GM23248 (cell line): ENCODE measurements around the gene FAM50B. TPM values are rescaled to one million over a fixed set of nuclear protein-coding genes. Genes with fewer than 3 reads are reported as not detected.

Source experiments
- DNase-seq: peaks from one replicate; pipeline ENCODE4 v3.0.0-alpha.2; 2015
- H2AFZ ChIP-seq: fragments of 200-600 bp; sonication (generic); 2 replicates; pipeline ENCODE4 v1.6.1; 2016; ENCODE audit warnings: antibody characterized with exemption
- H3F3A ChIP-seq: fragments of 200-600 bp; sonication (generic); 2 replicates; pipeline ENCODE4 v1.6.1; 2016; ENCODE audit warnings: mild to moderate bottlenecking, antibody characterized with exemption, mixed run types; ENCODE audit not compliant: insufficient read depth
- H3K27ac ChIP-seq: fragments of 200-600 bp; sonication (generic); 2 replicates; pipeline ENCODE4 v1.5.1; 2016; ENCODE audit warnings: mild to moderate bottlenecking
- H3K27me3 ChIP-seq: fragments of 200-600 bp; sonication (generic); replicated peaks from 2 replicates; pipeline ENCODE4 v1.6.1; 2016; ENCODE audit warnings: mild to moderate bottlenecking; ENCODE audit not compliant: insufficient read depth
- H3K36me3 ChIP-seq: fragments of 200-600 bp; sonication (generic); 2 replicates; pipeline ENCODE4 v1.6.1; 2016; ENCODE audit warnings: low read depth, mild to moderate bottlenecking
- H3K4me1 ChIP-seq: fragments of 200-600 bp; sonication (generic); 2 replicates; pipeline ENCODE4 v1.6.1; 2016; ENCODE audit warnings: mild to moderate bottlenecking; ENCODE audit not compliant: insufficient read depth
- H3K4me2 ChIP-seq: fragments of 200-600 bp; sonication (generic); one replicate; pipeline ENCODE4 v1.6.1; 2016; ENCODE audit warnings: mild to moderate bottlenecking; ENCODE audit not compliant: unreplicated experiment
- H3K4me3 ChIP-seq: fragments of 200-600 bp; sonication (generic); 2 replicates; pipeline ENCODE4 v1.5.1; 2016; ENCODE audit warnings: mild to moderate bottlenecking
- H3K79me2 ChIP-seq: fragments of 200-600 bp; sonication (generic); 2 replicates; pipeline ENCODE4 v1.6.1; 2016; ENCODE audit warnings: mild to moderate bottlenecking; ENCODE audit not compliant: insufficient read depth
- H3K9ac ChIP-seq: fragments of 200-600 bp; sonication (generic); 2 replicates; pipeline ENCODE4 v1.6.1; 2016; ENCODE audit warnings: mild to moderate bottlenecking
- H3K9me2 ChIP-seq: fragments of 200-600 bp; sonication (generic); 2 replicates; pipeline ENCODE4 v1.6.1; 2016; ENCODE audit warnings: mixed run types, mild to moderate bottlenecking, moderate library complexity; ENCODE audit not compliant: insufficient read depth
- H3K9me3 ChIP-seq: fragments of 200-600 bp; sonication (generic); one replicate; pipeline ENCODE4 v1.6.1; 2017; ENCODE audit warnings: low read depth
- H4K20me1 ChIP-seq: fragments of 200-600 bp; sonication (generic); 2 replicates; pipeline ENCODE4 v1.6.0; 2016; ENCODE audit not compliant: insufficient read depth
- EZH2 ChIP-seq: fragments of 200-600 bp; sonication (generic); IDR thresholded peaks from 2 replicates; pipeline ENCODE4 v1.6.1; 2018; ENCODE audit warnings: antibody characterized with exemption, mild to moderate bottlenecking; ENCODE audit not compliant: insufficient read depth, poor library complexity, severe bottlenecking
- EZH2phosphoT487 ChIP-seq: fragments of 200-600 bp; sonication (generic); IDR thresholded peaks from 2 replicates; pipeline ENCODE4 v1.6.1; 2018; ENCODE audit warnings: antibody characterized with exemption, moderate library complexity, mild to moderate bottlenecking, low read depth; ENCODE audit not compliant: insufficient read depth
- WGBS, 2 experiments: methylation state at CpG; one replicate each; pipeline ENCODE4 v1.1.6; 2015 to 2017; ENCODE audit warnings: low lambda C conversion rate in 2 of 2, low coverage in 1 of 2; ENCODE audit errors: missing lambda C conversion rate in 2 of 2; 5-methylcytosine and 5-hydroxymethylcytosine counted together
- in situ Hi-C: fragments of 300-500 bp; cut with MboI; formaldehyde crosslinking; loops from 2 replicates; pipeline ENCODE4 v1.15.0; 2020
- polyA plus RNA-seq: library from polyadenylated mRNA; unstranded; fragments of >200 nt; fragmentation: Nextera tagmentation; extraction: Ambion mirVana; gene quantifications from 2 replicates; pipeline ENCODE4 v1.2.1, GENCODE V29; 2016
- total RNA-seq: library from RNA; depleted of rRNA; stranded (reverse); fragments of >200 nt; shearing (Covaris generic); gene quantifications from 2 replicates; pipeline ENCODE4 v1.2.3, GENCODE V29; 2014

The FAM50B gene
- total and polyA plus RNA-seq, 2 experiments from 2014 or later, result 7.6 to 12.1 TPM

DNA sequence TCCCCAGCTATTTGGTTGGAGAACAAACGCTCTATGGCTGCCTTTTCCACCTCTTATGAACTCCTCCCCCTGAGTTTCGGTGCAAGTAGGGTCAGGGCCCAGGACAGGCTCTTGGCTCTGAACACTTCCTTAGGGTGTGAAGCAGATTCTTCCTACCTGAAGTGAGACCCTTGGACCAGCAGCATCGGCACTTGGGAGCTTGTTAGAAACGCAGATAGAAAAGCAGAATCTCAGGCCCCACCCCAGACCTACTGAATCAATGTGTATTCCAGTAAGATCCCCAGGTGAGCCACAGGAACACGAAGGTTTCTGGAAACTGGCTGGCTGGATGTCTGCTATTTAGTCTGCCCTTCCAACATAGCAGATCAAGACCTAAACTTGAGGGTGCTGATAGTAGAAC lies 3.2 kb downstream of the FAM50B start:
- no peaks in the 10 kb centered on the region for H3K9me3 ChIP-seq
- WGBS, 2 experiments, result 72 to 77% methylated on average over 5 of the region's 5 CpGs
- H3K9me2 ChIP-seq, result no peaks in the 10 kb centered on the region
- in situ Hi-C loops, result no loop called here
- no peaks in the 10 kb centered on the region for H4K20me1 ChIP-seq
- H3K79me2 ChIP-seq, result peaks cover 11% of the 10 kb centered on the region
- H3K4me3 ChIP-seq, result no peak overlapping the region
- no peaks in the 10 kb centered on the region for H3K4me1 ChIP-seq
- H3K36me3 ChIP-seq, result no peaks in the 10 kb centered on the region
- no peak for TF ChIP-seq EZH2phosphoT487
- H3K4me2 ChIP-seq, result no peak overlapping the region
- no peak overlapping the region for H2AFZ ChIP-seq
- no peaks in the 10 kb centered on the region for H3F3A ChIP-seq
- DNase-seq, result no peak
- H3K9ac ChIP-seq, result no peak overlapping the region
- no peak overlapping the region for H3K27ac ChIP-seq
- no peaks in the 10 kb centered on the region for H3K27me3 ChIP-seq

DNA sequence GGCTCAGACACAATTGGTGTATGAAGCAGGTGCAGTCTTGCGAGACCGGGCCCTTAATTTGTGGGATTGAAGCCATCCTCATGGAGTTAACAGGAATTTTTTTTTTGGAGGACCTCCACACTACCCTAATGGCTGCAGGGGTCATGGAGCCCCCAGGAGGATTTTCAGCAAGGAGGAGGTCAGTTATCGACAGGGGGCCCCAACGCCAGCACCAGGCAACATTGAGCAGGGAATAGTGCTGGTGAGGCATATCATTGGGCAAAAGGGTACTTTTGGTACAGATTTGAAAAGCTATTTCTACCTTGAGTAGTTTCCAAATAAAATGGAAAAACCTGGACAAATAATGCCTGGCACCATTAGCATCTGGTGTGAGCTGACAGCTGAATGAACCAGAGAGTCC lies 6.7 kb downstream of the FAM50B start:
- Histone ChIP-seq H3K79me2 (peaks cover 5% of the 10 kb centered on the region), H2AFZ (no peak overlapping the region), H4K20me1 (no peaks in the 10 kb centered on the region), H3K4me3 (no peak overlapping the region), H3K36me3 (no peaks in the 10 kb centered on the region), H3K4me1 (no peaks in the 10 kb centered on the region), H3K27me3 (no peaks in the 10 kb centered on the region), H3K9me2 (no peaks in the 10 kb centered on the region), H3F3A (no peaks in the 10 kb centered on the region), H3K9ac (no peak overlapping the region), H3K4me2 (no peak overlapping the region), H3K27ac (no peak overlapping the region), H3K9me3 (no peaks in the 10 kb centered on the region)
- no peak for DNase-seq
- 95% methylated on average over 4 of the region's 4 CpGs for WGBS, 2 experiments
- TF ChIP-seq EZH2 (no peak), EZH2phosphoT487 (no peak)
- in situ Hi-C loops, result no loop called here

DNA sequence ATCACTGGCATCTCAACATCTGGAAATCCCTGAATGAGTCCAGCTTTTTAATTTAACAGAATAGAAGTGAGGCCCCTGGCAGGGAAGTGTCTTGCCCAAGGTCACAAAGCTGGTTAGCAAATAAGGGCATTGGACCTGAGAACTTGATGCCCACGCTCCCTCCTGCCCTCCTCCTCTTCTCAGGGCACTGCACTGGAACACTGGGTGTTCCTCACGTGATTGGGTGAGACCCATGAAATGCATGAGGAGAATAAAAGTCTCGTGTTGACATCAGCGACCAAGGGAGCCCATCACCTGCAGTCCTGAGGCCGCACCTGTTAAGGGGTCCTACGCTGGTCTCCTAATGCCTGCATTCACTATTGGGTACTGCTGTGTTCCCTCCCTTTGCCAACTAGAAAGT lies 7.4 kb downstream of the FAM50B start:
- Histone ChIP-seq H3K9ac (no peak overlapping the region), H3K9me3 (no peaks in the 10 kb centered on the region), H2AFZ (no peak overlapping the region), H3K4me2 (no peak overlapping the region), H3K79me2 (no peaks in the 10 kb centered on the region), H3K27ac (no peak overlapping the region), H3F3A (no peaks in the 10 kb centered on the region), H4K20me1 (no peaks in the 10 kb centered on the region), H3K4me1 (no peaks in the 10 kb centered on the region), H3K9me2 (no peaks in the 10 kb centered on the region), H3K4me3 (no peak overlapping the region), H3K27me3 (no peaks in the 10 kb centered on the region), H3K36me3 (no peaks in the 10 kb centered on the region)
- TF ChIP-seq EZH2 (no peak), EZH2phosphoT487 (no peak)
- WGBS, 2 experiments, result 76 to 82% methylated on average over 6 of the region's 6 CpGs
- in situ Hi-C loops, result no loop called here
- DNase-seq, result no peak

DNA sequence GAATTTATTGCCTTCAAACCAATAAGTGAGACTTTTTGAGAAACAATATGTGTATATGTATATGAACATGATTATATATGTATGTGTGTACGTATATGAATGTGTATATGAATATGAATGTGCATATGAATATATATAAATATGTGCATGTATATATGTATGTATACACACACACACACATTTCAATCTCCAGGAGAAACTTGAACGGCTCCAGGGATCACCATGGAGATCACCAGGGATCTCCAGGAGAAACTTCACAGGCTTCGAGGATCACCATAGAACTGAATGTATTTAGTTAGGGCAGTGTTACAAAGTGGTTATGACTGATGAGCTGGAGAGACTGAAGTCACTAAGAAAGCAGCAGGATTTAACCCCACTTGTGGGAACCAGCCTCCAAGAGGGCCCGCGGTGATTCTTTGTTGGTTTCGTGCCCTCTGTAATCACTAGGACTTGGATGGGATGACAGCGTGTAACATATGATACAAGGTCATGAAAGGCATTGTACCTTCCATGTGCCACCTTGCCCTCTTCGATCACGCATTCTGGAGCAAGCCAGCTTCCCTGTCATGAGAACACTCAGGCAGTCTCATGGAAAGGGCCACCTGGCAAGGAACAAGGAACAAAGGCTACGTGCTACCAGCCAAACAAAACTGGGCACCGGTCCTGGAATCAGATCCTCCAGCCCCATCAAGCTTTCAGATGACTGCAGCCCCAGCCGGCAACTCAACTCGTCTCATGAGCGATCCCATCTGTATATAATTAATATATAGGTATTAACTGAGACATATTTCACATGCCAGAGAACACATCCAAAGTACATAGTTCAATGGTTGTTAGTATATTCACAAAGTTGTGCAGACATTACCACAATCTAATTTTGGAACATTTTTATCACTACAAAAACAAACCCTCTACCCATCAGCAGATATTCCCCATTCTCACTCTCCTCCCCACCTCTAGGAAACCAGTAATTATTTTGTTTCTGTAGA lies 8.6 kb downstream of the FAM50B start:
- Histone ChIP-seq H3K4me3 (no peak overlapping the region), H3K4me1 (no peaks in the 10 kb centered on the region), H3K9me2 (no peaks in the 10 kb centered on the region), H4K20me1 (no peaks in the 10 kb centered on the region), H3K27me3 (no peaks in the 10 kb centered on the region), H3K36me3 (no peaks in the 10 kb centered on the region), H3K79me2 (no peaks in the 10 kb centered on the region), H3K27ac (no peak overlapping the region), H3K4me2 (no peak overlapping the region), H3K9me3 (no peaks in the 10 kb centered on the region), H3F3A (no peaks in the 10 kb centered on the region), H3K9ac (no peak overlapping the region), H2AFZ (no peak overlapping the region)
- 77 to 78% methylated on average over 14 of the region's 14 CpGs for WGBS, 2 experiments
- TF ChIP-seq EZH2 (no peak), EZH2phosphoT487 (no peak)
- DNase-seq, result no peak
- in situ Hi-C loops, result no loop called here
